HCT116 (cell line): Measurements from ENCODE around the gene GLP2R. TPM values are rescaled to one million over a fixed set of nuclear protein-coding genes. Genes with fewer than 3 reads are reported as not detected.

ENCODE experiments used
- ATAC-seq: fragments of 200-7000 bp; cut with Tn5 transposase; 2 replicates; pipeline ENCODE4 v1.9.1; 2020; ENCODE audit warnings: mild to moderate bottlenecking, moderate library complexity
- BruUV-seq: library from RNA; stranded (reverse); fragments of 400-500 nt; replicated peaks from 2 replicates; lab custom pipeline; 2021; lab: Mats Ljungman, UMichigan
- CTCF ChIA-PET: fragments of 300-600 bp; sonication (Branson Sonifier 250); formaldehyde crosslinking; loops from one replicate; lab custom pipeline; 2021; ENCODE audit warnings: antibody characterized with exemption; lab: Charles Lee
- POLR2A ChIA-PET: fragments of 300-600, 350-600 bp; sonication (Branson Sonifier 250); formaldehyde crosslinking; loops from one replicate; lab custom pipeline; 2021; ENCODE audit warnings: antibody characterized with exemption; lab: Charles Lee
- RAD21 ChIA-PET, 2 experiments: fragments of 300-600 bp; sonication (Branson Sonifier 250); formaldehyde crosslinking; loops; one replicate each; lab custom pipeline; 2023; ENCODE audit warnings: low total read pairs in 2 of 2; ENCODE audit not compliant: uncharacterized antibody in 2 of 2, unreplicated experiment in 2 of 2, low non-redundant PET in 1 of 2; lab: Charles Lee
- DNase-seq: peaks from one replicate; pipeline ENCODE4 v3.0.0-alpha.2; 2010; ENCODE audit warnings: low read depth, low spot score
- H2AFZ ChIP-seq: fragments of 200-600 bp; shearing (Covaris generic), sonication (generic); 2 replicates; pipeline ENCODE4 v1.6.1; 2017; ENCODE audit warnings: low read depth, mixed run types, mixed read lengths, antibody characterized with exemption, low read length; ENCODE audit not compliant: poor library complexity, severe bottlenecking
- H3K27ac ChIP-seq: 2 replicates; pipeline ENCODE4 v1.5.1; 2012; ENCODE audit warnings: low read depth, low read length
- H3K27me3 ChIP-seq: fragments of 200-600 bp; sonication (generic); 2 replicates; pipeline ENCODE4 v1.6.1; 2016; ENCODE audit warnings: mixed run types, low read length, mixed read lengths; ENCODE audit not compliant: insufficient read depth
- H3K36me3 ChIP-seq, 2 experiments: fragments of 200-500 bp in 1 of 2; fragments of 200-600 bp in 1 of 2; sonication (Bioruptor generic) in 1 of 2; sonication (generic) in 1 of 2; 2 replicates each; pipeline versions ENCODE4 v1.5.1 to v1.6.1; 2014 to 2016; ENCODE audit warnings: low read length in 2 of 2, inconsistent platforms in 1 of 2, mixed read lengths in 1 of 2, mixed run types in 1 of 2; ENCODE audit not compliant: insufficient read depth in 2 of 2, control insufficient read depth in 1 of 2
- H3K4me1 ChIP-seq, 2 experiments: fragments of 200-600 bp in 1 of 2; sonication (generic) in 1 of 2; 2 replicates each; pipeline versions ENCODE4 v1.5.1 to v1.6.1; 2012 to 2017; ENCODE audit warnings: low read length in 2 of 2, inconsistent platforms in 1 of 2, mild to moderate bottlenecking in 1 of 2, mixed read lengths in 1 of 2, mixed run types in 1 of 2, moderate library complexity in 1 of 2; ENCODE audit not compliant: insufficient read depth in 2 of 2, control insufficient read depth in 1 of 2
- H3K4me2 ChIP-seq: fragments of 200-600 bp; sonication (generic); 2 replicates; pipeline ENCODE4 v1.6.1; 2017; ENCODE audit warnings: mixed run types, low read length, mixed read lengths
- H3K4me3 ChIP-seq, 2 experiments: fragments of 200-600 bp in 1 of 2; sonication (generic) in 1 of 2; replicated peaks in 1 of 2; 2 replicates each; pipeline ENCODE4 v1.5.1; 2011 to 2016; ENCODE audit warnings: low read length in 2 of 2, control low read depth in 1 of 2, low read depth in 1 of 2, mild to moderate bottlenecking in 1 of 2, mixed read lengths in 1 of 2, mixed run types in 1 of 2
- H3K79me2 ChIP-seq: fragments of 200-600 bp; sonication (generic); 2 replicates; pipeline ENCODE4 v1.6.1; 2017; ENCODE audit warnings: mild to moderate bottlenecking, mixed run types, low read length, moderate library complexity, mixed read lengths; ENCODE audit not compliant: insufficient read depth
- H3K9ac ChIP-seq: fragments of 200-600 bp; sonication (generic); 2 replicates; pipeline ENCODE4 v1.6.1; 2016; ENCODE audit warnings: low read length, mixed read lengths
- H3K9me2 ChIP-seq: fragments of 200-600 bp; sonication (generic), shearing (Covaris generic); 2 replicates; pipeline ENCODE4 v1.6.1; 2017; ENCODE audit warnings: mixed run types, mild to moderate bottlenecking, moderate library complexity; ENCODE audit not compliant: insufficient read depth
- H3K9me3 ChIP-seq, 2 experiments: fragments of 200-500 bp in 1 of 2; fragments of 200-600 bp in 1 of 2; sonication (Bioruptor generic) in 1 of 2; sonication (generic) in 1 of 2; 2 replicates each; pipeline ENCODE4 v1.6.1; 2014 to 2017; ENCODE audit warnings: low read length in 2 of 2, mixed read lengths in 2 of 2, inconsistent platforms in 1 of 2, low read depth in 1 of 2, mild to moderate bottlenecking in 1 of 2, mixed run types in 1 of 2, moderate library complexity in 1 of 2; ENCODE audit not compliant: control insufficient read depth in 1 of 2, insufficient read depth in 1 of 2
- H4K20me1 ChIP-seq: fragments of 200-600 bp; sonication (generic), shearing (Covaris generic); 2 replicates; pipeline ENCODE4 v1.6.1; 2017; ENCODE audit warnings: mixed run types, mild to moderate bottlenecking, moderate library complexity; ENCODE audit not compliant: insufficient read depth
- CBX3 ChIP-seq: IDR thresholded peaks from 2 replicates; pipeline ENCODE4 v1.6.1; 2012; ENCODE audit warnings: low read depth
- CTCF ChIP-seq, 3 experiments: fragments of 200-600 bp in 1 of 3; sonication (generic) in 1 of 3; IDR thresholded peaks in 2 of 3; conservative IDR thresholded peaks in 1 of 3; 2 replicates each; pipeline ENCODE4 v1.5.1; 2012 to 2017; ENCODE audit warnings: low read depth in 2 of 3, low read length in 2 of 3, antibody characterized with exemption in 1 of 3, borderline replicate concordance in 1 of 3, control low read depth in 1 of 3, mild to moderate bottlenecking in 1 of 3, mixed read lengths in 1 of 3, mixed run types in 1 of 3, moderate library complexity in 1 of 3; ENCODE audit not compliant: insufficient read depth in 1 of 3
- EGR1 ChIP-seq: IDR thresholded peaks from 2 replicates; pipeline ENCODE4 v1.6.1; 2012; ENCODE audit warnings: low read depth
- ELF1 ChIP-seq: IDR thresholded peaks from 2 replicates; pipeline ENCODE4 v1.6.1; 2012; ENCODE audit warnings: low read depth, borderline replicate concordance
- EZH2phosphoT487 ChIP-seq: fragments of 200-600 bp; IDR thresholded peaks from 2 replicates; pipeline ENCODE4 v1.6.1; 2018; ENCODE audit warnings: antibody characterized with exemption, borderline replicate concordance
- JUND ChIP-seq: IDR thresholded peaks from 2 replicates; pipeline ENCODE4 v1.6.1; 2012
- POLR2A ChIP-seq: IDR thresholded peaks from 2 replicates; pipeline ENCODE4 v1.7.0; 2011; ENCODE audit warnings: borderline replicate concordance; ENCODE audit not compliant: insufficient read depth, insufficient read length; ENCODE audit errors: extremely low read depth
- RAD21 ChIP-seq: IDR thresholded peaks from 2 replicates; pipeline ENCODE4 v1.6.1; 2012; ENCODE audit warnings: low read depth, mild to moderate bottlenecking
- SIN3A ChIP-seq: IDR thresholded peaks from 2 replicates; pipeline ENCODE4 v1.6.1; 2012; ENCODE audit warnings: low read depth
- SP1 ChIP-seq: IDR thresholded peaks from 2 replicates; pipeline ENCODE4 v1.6.1; 2012; ENCODE audit warnings: low read depth
- SRF ChIP-seq: IDR thresholded peaks from 2 replicates; pipeline ENCODE4 v1.6.1; 2012; ENCODE audit warnings: low read depth
- TCF7L2 ChIP-seq: IDR thresholded peaks from 2 replicates; pipeline ENCODE4 v1.7.0; 2011; ENCODE audit warnings: borderline replicate concordance, inconsistent platforms; ENCODE audit not compliant: insufficient read depth, insufficient read length; ENCODE audit errors: extremely low read depth
- ZNF274 ChIP-seq: fragments of 200-500 bp; sonication (Bioruptor generic); IDR thresholded peaks from 2 replicates; pipeline ENCODE4 v1.6.1; 2014; ENCODE audit warnings: mild to moderate bottlenecking, low read depth, low read length, inconsistent platforms
- intact Hi-C: fragments of 100-400 bp; cut with micrococcal nuclease; formaldehyde crosslinking; loops from 2 replicates; pipeline ENCODE4 v1.10.0; 2022
- total RNA-seq: library from RNA; stranded (reverse); gene quantifications from one replicate; pipeline ENCODE4 v1.2.1, GENCODE V29; 2021; ENCODE audit not compliant: unreplicated experiment
- TF ChIP-seq, protein P1 (sequence below): IDR thresholded peaks from 2 replicates; pipeline ENCODE4 v1.6.1; 2012; ENCODE audit warnings: low read depth

GLP2R gene
- total RNA-seq, 1 experiment from 2014 or later = not detected

DNA sequence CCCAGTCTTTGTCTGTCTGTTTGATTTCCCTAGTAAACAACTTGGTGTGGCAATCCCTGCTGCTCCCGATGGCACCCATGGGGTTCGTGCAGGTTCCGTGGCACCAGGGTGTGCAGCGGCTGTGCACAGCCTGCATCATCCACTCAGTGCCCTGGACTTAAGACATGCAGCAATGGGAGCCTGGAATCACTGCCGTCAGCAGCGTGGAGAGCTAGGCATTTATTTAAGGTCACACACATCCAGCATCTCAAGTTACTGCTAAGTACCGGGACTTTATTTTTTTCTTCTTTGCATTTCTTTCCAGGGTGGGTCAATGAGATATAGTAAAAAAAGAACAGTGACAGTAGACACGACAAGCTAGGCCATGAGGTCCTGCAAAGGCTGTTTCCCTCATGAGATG lies 37.1 kb upstream of the GLP2R start:
- Histone ChIP-seq H3K4me2 (no peak overlapping the region), H3K4me3 (no peak overlapping the region), H3K79me2 (no peaks in the 10 kb centered on the region), H3K27me3 (no peaks in the 10 kb centered on the region), H3K9me3 (no peaks in the 10 kb centered on the region), H3K36me3 (no peaks in the 10 kb centered on the region), H3K9me2 (no peaks in the 10 kb centered on the region), H3K4me1 (no peaks in the 10 kb centered on the region), H3K27ac (no peak overlapping the region), H2AFZ (no peak overlapping the region), H4K20me1 (no peaks in the 10 kb centered on the region), H3K9ac (no peak overlapping the region)
- ChIA-PET CTCF (no interaction called here), POLR2A (no interaction called here), RAD21 (no interaction called here)
- no peak for DNase-seq
- BruUV-seq = no TSS peak
- ATAC-seq = no peak
- TF ChIP-seq SP1 (no peak), ELF1 (no peak), CTCF (IDR thresholded peaks at IDR 0.05 in 2 of 3, conservative IDR thresholded peaks at IDR 0.05 in 1 of 3; ENCODE audit: borderline replicate concordance in 1 of 3, insufficient read depth in 1 of 3, low read depth in 2 of 3, low read length in 2 of 3) (no peak), SIN3A (no peak), TCF7L2 (no peak), RAD21 (no peak), EGR1 (no peak), EZH2phosphoT487 (no peak), ZNF274 (no peak)
- intact Hi-C loops = no loop called here

GRCh38 chr17:9790316-9790715 lies 35.4 kb upstream of the GLP2R start:
- no peaks in the 10 kb centered on the region for H3K9me3 ChIP-seq
- H3K4me3 ChIP-seq = no peak overlapping the region
- ChIA-PET RAD21 (no interaction called here), CTCF (interaction anchor here (1.0 kb wide), 1 partner anchor 22 kb away, joined by 5 read pairs; no protein-coding TSS in a partner anchor), POLR2A (no interaction called here)
- ATAC-seq (no peak), DNase-seq (no peak)
- H4K20me1 ChIP-seq = no peaks in the 10 kb centered on the region
- H3K27me3 ChIP-seq = no peaks in the 10 kb centered on the region
- no peaks in the 10 kb centered on the region for H3K36me3 ChIP-seq
- H3K9me2 ChIP-seq = no peaks in the 10 kb centered on the region
- no peak overlapping the region for H3K4me2 ChIP-seq
- H3K79me2 ChIP-seq = no peaks in the 10 kb centered on the region
- H2AFZ ChIP-seq = no peak overlapping the region
- no peak overlapping the region for H3K27ac ChIP-seq
- intact Hi-C loops = no loop called here
- no peak overlapping the region for H3K9ac ChIP-seq
- no peaks in the 10 kb centered on the region for H3K4me1 ChIP-seq
- no TSS peak for BruUV-seq
- TF ChIP-seq SRF = no peak
- TF ChIP-seq POLR2A = no peak
- TF ChIP-seq ELF1 = no peak
- TF ChIP-seq, protein P1, sequence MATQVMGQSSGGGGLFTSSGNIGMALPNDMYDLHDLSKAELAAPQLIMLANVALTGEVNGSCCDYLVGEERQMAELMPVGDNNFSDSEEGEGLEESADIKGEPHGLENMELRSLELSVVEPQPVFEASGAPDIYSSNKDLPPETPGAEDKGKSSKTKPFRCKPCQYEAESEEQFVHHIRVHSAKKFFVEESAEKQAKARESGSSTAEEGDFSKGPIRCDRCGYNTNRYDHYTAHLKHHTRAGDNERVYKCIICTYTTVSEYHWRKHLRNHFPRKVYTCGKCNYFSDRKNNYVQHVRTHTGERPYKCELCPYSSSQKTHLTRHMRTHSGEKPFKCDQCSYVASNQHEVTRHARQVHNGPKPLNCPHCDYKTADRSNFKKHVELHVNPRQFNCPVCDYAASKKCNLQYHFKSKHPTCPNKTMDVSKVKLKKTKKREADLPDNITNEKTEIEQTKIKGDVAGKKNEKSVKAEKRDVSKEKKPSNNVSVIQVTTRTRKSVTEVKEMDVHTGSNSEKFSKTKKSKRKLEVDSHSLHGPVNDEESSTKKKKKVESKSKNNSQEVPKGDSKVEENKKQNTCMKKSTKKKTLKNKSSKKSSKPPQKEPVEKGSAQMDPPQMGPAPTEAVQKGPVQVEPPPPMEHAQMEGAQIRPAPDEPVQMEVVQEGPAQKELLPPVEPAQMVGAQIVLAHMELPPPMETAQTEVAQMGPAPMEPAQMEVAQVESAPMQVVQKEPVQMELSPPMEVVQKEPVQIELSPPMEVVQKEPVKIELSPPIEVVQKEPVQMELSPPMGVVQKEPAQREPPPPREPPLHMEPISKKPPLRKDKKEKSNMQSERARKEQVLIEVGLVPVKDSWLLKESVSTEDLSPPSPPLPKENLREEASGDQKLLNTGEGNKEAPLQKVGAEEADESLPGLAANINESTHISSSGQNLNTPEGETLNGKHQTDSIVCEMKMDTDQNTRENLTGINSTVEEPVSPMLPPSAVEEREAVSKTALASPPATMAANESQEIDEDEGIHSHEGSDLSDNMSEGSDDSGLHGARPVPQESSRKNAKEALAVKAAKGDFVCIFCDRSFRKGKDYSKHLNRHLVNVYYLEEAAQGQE = no peak
- no peak for TF ChIP-seq ZNF274
- no peak for TF ChIP-seq CTCF (IDR thresholded peaks at IDR 0.05 in 2 of 3, conservative IDR thresholded peaks at IDR 0.05 in 1 of 3; ENCODE audit: borderline replicate concordance in 1 of 3, insufficient read depth in 1 of 3, low read depth in 2 of 3, low read length in 2 of 3)
- TF ChIP-seq SIN3A = no peak
- TF ChIP-seq JUND = no peak
- no peak for TF ChIP-seq CBX3
